Hepatocyte (in vitro differentiated cells): ENCODE results near the gene NSL1. TPM values are rescaled to one million over a fixed set of nuclear protein-coding genes. Genes with fewer than 3 reads are reported as not detected.
A peak's percentile ranks its signal among the peaks of the same experiment; 100 is the strongest.
"Not testable (repeated sequence)": the region's sequence is repeated elsewhere in the genome, so short reads cannot be mapped to it uniquely, and the experiment has no call there.

Experiments
- DNase-seq: peaks from one replicate; pipeline ENCODE4 v3.0.0-alpha.2; 2016; ENCODE audit warnings: low spot score
- H2AFZ ChIP-seq: fragments of 200-600 bp; sonication (generic); 2 replicates; pipeline ENCODE4 v1.6.0; 2016; ENCODE audit warnings: antibody characterized with exemption, mild to moderate bottlenecking
- H3K27ac ChIP-seq: fragments of 200-600 bp; sonication (generic); 2 replicates; pipeline ENCODE4 v1.5.1; 2016; ENCODE audit warnings: mild to moderate bottlenecking
- H3K27me3 ChIP-seq: fragments of 200-600 bp; sonication (generic); 2 replicates; pipeline ENCODE4 v1.6.1; 2016
- H3K36me3 ChIP-seq: fragments of 200-600 bp; sonication (generic); replicated peaks from 2 replicates; pipeline ENCODE4 v1.5.1; 2016; ENCODE audit warnings: low read depth; ENCODE audit not compliant: insufficient read depth
- H3K4me1 ChIP-seq: fragments of 200-600 bp; sonication (generic); 2 replicates; pipeline ENCODE4 v1.5.1; 2016; ENCODE audit warnings: mild to moderate bottlenecking, moderate library complexity; ENCODE audit not compliant: insufficient read depth
- H3K4me2 ChIP-seq: fragments of 200-600 bp; sonication (generic); 2 replicates; pipeline ENCODE4 v1.6.0; 2016
- H3K4me3 ChIP-seq: fragments of 200-600 bp; sonication (generic); 2 replicates; pipeline ENCODE4 v1.5.1; 2016; ENCODE audit warnings: mild to moderate bottlenecking
- H3K79me2 ChIP-seq: fragments of 200-600 bp; sonication (generic); 2 replicates; pipeline ENCODE4 v1.6.0; 2017; ENCODE audit warnings: mild to moderate bottlenecking
- H3K9me2 ChIP-seq: fragments of 200-600 bp; sonication (generic); replicated peaks from 2 replicates; pipeline ENCODE4 v1.6.0; 2017; ENCODE audit warnings: mild to moderate bottlenecking; ENCODE audit not compliant: insufficient read depth
- H3K9me3 ChIP-seq: fragments of 200-600 bp; sonication (generic); 2 replicates; pipeline ENCODE4 v1.5.1; 2016; ENCODE audit warnings: low read depth, mild to moderate bottlenecking
- H4K20me1 ChIP-seq: fragments of 200-600 bp; sonication (generic); 2 replicates; pipeline ENCODE4 v1.6.0; 2016; ENCODE audit warnings: mild to moderate bottlenecking; ENCODE audit not compliant: insufficient read depth, poor library complexity, severe bottlenecking
- EZH2 ChIP-seq: fragments of 200-600 bp; sonication (generic); IDR thresholded peaks from 2 replicates; pipeline ENCODE4 v1.6.1; 2016; ENCODE audit warnings: antibody characterized with exemption, mild to moderate bottlenecking, borderline replicate concordance
- EZH2phosphoT487 ChIP-seq: fragments of 200-600 bp; sonication (generic); IDR thresholded peaks from one replicate; pipeline ENCODE4 v1.6.1; 2018; ENCODE audit warnings: antibody characterized with exemption, mild to moderate bottlenecking, low read depth, moderate library complexity; ENCODE audit not compliant: unreplicated experiment, severe bottlenecking
- WGBS: methylation state at CpG from one replicate; pipeline ENCODE4 v1.1.6; 2016; ENCODE audit warnings: low lambda C conversion rate; ENCODE audit errors: missing lambda C conversion rate; 5-methylcytosine and 5-hydroxymethylcytosine counted together
- polyA plus RNA-seq: library from polyadenylated mRNA; unstranded; fragments of >200 nt; fragmentation: Nextera tagmentation; extraction: Ambion mirVana; gene quantifications from 2 replicates; pipeline ENCODE4 v1.2.1, GENCODE V29; 2016
- total RNA-seq: library from RNA; depleted of rRNA; stranded (reverse); fragments of >200 nt; gene quantifications from 2 replicates; pipeline ENCODE4 v1.2.3, GENCODE V29; 2014
- TF ChIP-seq, protein P1 (sequence below): fragments of 200-600 bp; sonication (generic); IDR thresholded peaks from 2 replicates; pipeline ENCODE4 v1.5.1; 2016; ENCODE audit warnings: antibody characterized with exemption, mild to moderate bottlenecking; ENCODE audit not compliant: poor library complexity

Gene NSL1
- total and polyA plus RNA-seq, 2 experiments from 2014 or later: 27.2 to 39.5 TPM

DNA sequence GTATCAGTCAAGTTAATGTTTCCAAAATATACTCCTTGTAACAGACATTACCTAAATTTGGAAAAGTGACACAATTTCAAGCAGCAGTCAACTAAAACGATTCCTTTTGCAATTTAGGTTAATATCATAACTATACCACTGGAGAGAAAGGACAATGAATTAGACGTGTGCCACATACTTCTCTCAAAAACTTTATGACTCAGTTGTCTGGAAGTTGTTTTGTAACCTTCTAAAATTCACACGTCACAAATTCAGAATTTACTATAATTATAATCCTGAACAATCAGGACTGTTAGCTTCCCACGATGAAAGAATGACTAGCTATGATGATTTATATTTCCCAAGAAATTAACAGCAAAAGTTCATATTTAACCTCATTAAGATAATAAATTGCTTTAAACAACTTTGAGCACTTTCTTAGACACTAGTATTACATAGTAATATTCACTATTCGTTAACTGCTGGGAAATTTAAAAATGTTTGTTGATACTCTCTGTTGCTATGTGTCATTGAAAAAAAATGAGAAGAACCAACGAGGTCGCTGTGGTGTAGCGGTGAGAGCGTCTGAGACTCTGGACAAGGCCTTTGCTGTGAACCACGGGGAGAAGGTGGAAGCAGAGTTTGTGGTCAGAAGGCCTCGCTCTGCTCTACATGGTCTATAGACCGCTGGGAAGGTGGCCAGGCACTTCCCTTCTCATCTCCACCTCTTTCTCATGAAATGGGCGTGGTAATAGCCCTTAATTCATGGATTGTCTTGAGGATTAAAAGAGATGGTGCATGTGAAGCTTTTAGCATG is 64.0 kb downstream of the NSL1 start:
- TF ChIP-seq EZH2phosphoT487 (no peak), EZH2 (no peak)
- TF ChIP-seq, protein P1, sequence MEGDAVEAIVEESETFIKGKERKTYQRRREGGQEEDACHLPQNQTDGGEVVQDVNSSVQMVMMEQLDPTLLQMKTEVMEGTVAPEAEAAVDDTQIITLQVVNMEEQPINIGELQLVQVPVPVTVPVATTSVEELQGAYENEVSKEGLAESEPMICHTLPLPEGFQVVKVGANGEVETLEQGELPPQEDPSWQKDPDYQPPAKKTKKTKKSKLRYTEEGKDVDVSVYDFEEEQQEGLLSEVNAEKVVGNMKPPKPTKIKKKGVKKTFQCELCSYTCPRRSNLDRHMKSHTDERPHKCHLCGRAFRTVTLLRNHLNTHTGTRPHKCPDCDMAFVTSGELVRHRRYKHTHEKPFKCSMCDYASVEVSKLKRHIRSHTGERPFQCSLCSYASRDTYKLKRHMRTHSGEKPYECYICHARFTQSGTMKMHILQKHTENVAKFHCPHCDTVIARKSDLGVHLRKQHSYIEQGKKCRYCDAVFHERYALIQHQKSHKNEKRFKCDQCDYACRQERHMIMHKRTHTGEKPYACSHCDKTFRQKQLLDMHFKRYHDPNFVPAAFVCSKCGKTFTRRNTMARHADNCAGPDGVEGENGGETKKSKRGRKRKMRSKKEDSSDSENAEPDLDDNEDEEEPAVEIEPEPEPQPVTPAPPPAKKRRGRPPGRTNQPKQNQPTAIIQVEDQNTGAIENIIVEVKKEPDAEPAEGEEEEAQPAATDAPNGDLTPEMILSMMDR: no peak
- Histone ChIP-seq H3K4me3 (no peak overlapping the region), H2AFZ (no peak overlapping the region), H3K4me2 (no peak overlapping the region), H4K20me1 (no peaks in the 10 kb centered on the region), H3K4me1 (peaks cover 7% of the 10 kb centered on the region), H3K79me2 (no peaks in the 10 kb centered on the region), H3K36me3 (no peaks in the 10 kb centered on the region), H3K9me2 (no peaks in the 10 kb centered on the region), H3K27me3 (no peaks in the 10 kb centered on the region), H3K27ac (peak overlapping the region; percentile 59), H3K9me3 (no peaks in the 10 kb centered on the region)
- 94% methylated on average over 13 of the region's 13 CpGs for WGBS
- no peak for DNase-seq

DNA sequence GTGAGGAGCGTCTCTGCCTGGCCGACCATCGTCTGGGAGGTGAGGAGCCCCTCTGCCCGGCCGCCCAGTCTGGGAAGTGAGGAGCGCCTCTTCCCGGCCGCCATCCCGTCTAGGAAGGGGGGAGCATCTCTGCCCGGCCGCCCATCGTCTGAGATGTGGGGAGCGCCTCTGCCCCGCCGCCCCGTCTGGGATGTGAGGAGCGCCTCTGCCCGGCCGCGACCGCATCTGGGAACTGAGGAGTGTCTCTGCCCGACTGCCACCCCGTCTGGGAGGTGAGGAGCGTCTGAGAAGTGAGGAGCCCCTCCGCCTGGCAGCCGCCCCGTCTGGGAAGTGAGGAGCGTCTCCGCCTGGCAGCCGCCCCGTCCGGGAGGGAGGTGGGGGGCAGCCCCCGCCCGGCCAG is 66.9 kb downstream of the NSL1 start:
- H3K27me3 ChIP-seq, H2AFZ ChIP-seq, H3K4me3 ChIP-seq, H4K20me1 ChIP-seq, H3K4me1 ChIP-seq, H3K9me2 ChIP-seq, DNase-seq, H3K4me2 ChIP-seq, H3K27ac ChIP-seq, H3K79me2 ChIP-seq, H3K36me3 ChIP-seq, H3K9me3 ChIP-seq: not testable (repeated sequence)
- 99% methylated on average over 15 of the region's 34 CpGs for WGBS

DNA sequence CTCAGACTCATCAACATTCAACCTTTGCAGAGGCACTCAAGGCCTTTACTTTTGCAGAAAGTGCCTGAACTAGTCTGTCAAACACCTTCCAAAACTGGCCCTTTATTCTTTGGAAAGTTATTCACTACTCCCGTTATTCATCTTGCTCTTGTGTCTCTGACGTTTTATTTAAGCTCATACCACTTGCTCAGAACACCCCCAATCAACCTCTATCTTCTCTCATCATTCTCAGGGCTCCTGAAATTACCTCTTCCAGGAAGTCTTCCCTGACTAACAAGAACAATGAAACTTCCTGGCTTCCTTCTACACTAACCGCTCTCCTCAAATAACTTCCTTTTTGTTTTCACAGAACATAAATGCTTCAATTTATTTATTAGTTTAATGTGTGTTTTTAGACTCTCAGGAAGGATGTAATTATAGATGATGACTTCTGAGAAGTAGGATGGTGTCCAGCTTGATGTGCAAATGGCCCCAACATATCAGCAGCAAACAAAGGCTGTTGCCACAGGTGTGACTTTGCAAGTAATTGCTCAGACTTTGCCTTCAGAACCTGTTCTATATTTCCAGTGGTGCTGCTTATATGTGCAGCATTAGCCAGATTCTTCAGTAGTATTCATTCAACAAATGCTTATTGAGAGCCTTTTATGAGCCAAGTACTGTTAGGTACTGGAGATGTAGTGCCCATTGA is 69.2 kb downstream of the NSL1 start:
- no peak overlapping the region for H3K4me2 ChIP-seq
- 82% methylated on average over 3 of the region's 3 CpGs for WGBS

More for the DNA sequence above, 69.2 kb downstream of the NSL1 start:
- H3K9me2 ChIP-seq: no peaks in the 10 kb centered on the region
- H3K4me3 ChIP-seq: no peak overlapping the region
- H3K27ac ChIP-seq: no peak overlapping the region
- no peaks in the 10 kb centered on the region for H3K79me2 ChIP-seq
- peaks cover 10% of the 10 kb centered on the region for H3K27me3 ChIP-seq
- H3K9me3 ChIP-seq: no peaks in the 10 kb centered on the region
- TF ChIP-seq EZH2phosphoT487: no peak
- TF ChIP-seq, protein P1: no peak
- no peak for TF ChIP-seq EZH2
- H3K36me3 ChIP-seq: no peaks in the 10 kb centered on the region
- no peak overlapping the region for H2AFZ ChIP-seq
- no peak for DNase-seq
- H4K20me1 ChIP-seq: no peaks in the 10 kb centered on the region
- no peaks in the 10 kb centered on the region for H3K4me1 ChIP-seq
